PC-9 (cell line): Measurements from ENCODE around the gene DYNC1H1. TPM values are rescaled to one million over a fixed set of nuclear protein-coding genes. Genes with fewer than 3 reads are reported as not detected.

ENCODE experiments used
- BruUV-seq: library from RNA; stranded (reverse); fragments of 400-500 nt; replicated peaks from 2 replicates; lab custom pipeline; 2021; lab: Mats Ljungman, UMichigan
- CTCF ChIA-PET: fragments of 300-600 bp; sonication (Branson Sonifier 250); formaldehyde crosslinking; loops from one replicate; lab custom pipeline; 2022; ENCODE audit warnings: antibody characterized with exemption; lab: Charles Lee
- POLR2A ChIA-PET: fragments of 300-600 bp; sonication (Branson Sonifier 250); formaldehyde crosslinking; loops from one replicate; lab custom pipeline; 2022; ENCODE audit warnings: antibody characterized with exemption; ENCODE audit not compliant: unreplicated experiment; lab: Charles Lee
- DNase-seq, 2 experiments: peaks; one replicate each; pipeline versions ENCODE4 v3.0.0 to v3.0.0-alpha.2; 2015 to 2022; ENCODE audit warnings: mixed read lengths in 1 of 2
- H2AFZ ChIP-seq: fragments of 200-600 bp; sonication (generic); 2 replicates; pipeline ENCODE4 v1.8.1; 2017; ENCODE audit warnings: antibody characterized with exemption
- H3F3A ChIP-seq: fragments of 200-600 bp; sonication (generic); 2 replicates; pipeline ENCODE4 v1.8.1; 2017; ENCODE audit warnings: antibody characterized with exemption, mild to moderate bottlenecking, low read depth; ENCODE audit not compliant: insufficient read depth
- H3K27ac ChIP-seq: fragments of 200-600 bp; sonication (generic); 2 replicates; pipeline ENCODE4 v1.6.1; 2016; ENCODE audit warnings: mixed run types
- H3K27me3 ChIP-seq: fragments of 200-600 bp; sonication (generic); 2 replicates; pipeline ENCODE4 v1.6.1; 2016; ENCODE audit warnings: low read depth, mixed run types; ENCODE audit not compliant: insufficient read depth
- H3K36me3 ChIP-seq: fragments of 200-600 bp; sonication (generic); 2 replicates; pipeline ENCODE4 v1.6.1; 2016; ENCODE audit warnings: low read depth, mixed run types
- H3K4me1 ChIP-seq: fragments of 200-600 bp; sonication (generic); replicated peaks from 2 replicates; pipeline ENCODE4 v1.6.1; 2016; ENCODE audit warnings: mixed run types; ENCODE audit not compliant: insufficient read depth
- H3K4me2 ChIP-seq: fragments of 200-600 bp; sonication (generic); 2 replicates; pipeline ENCODE4 v1.6.1; 2017; ENCODE audit warnings: mixed run types
- H3K4me3 ChIP-seq: fragments of 200-600 bp; sonication (generic); 2 replicates; pipeline ENCODE4 v1.6.1; 2016; ENCODE audit warnings: mixed run types
- H3K79me2 ChIP-seq: fragments of 200-600 bp; sonication (generic); 2 replicates; pipeline ENCODE4 v1.6.1; 2017; ENCODE audit warnings: low read depth, mixed run types
- H3K9me2 ChIP-seq: fragments of 200-600 bp; sonication (generic); 2 replicates; pipeline ENCODE4 v1.8.1; 2017; ENCODE audit warnings: mild to moderate bottlenecking; ENCODE audit not compliant: insufficient read depth
- H3K9me3 ChIP-seq: fragments of 200-600 bp; sonication (generic); 2 replicates; pipeline ENCODE4 v1.8.1; 2016; ENCODE audit warnings: low read depth; ENCODE audit not compliant: insufficient read depth
- H4K20me1 ChIP-seq: fragments of 200-600 bp; sonication (generic); 2 replicates; pipeline ENCODE4 v1.8.1; 2017; ENCODE audit not compliant: insufficient read depth
- EZH2 ChIP-seq: fragments of 200-600 bp; sonication (generic); IDR thresholded peaks from 2 replicates; pipeline ENCODE4 v1.8.0; 2017; ENCODE audit warnings: antibody characterized with exemption, low read depth
- intact Hi-C: fragments of 100-400 bp; cut with micrococcal nuclease; formaldehyde crosslinking; loops from one replicate; pipeline ENCODE4 v1.10.0; 2022; ENCODE audit not compliant: unreplicated experiment
- total RNA-seq: library from RNA; stranded (reverse); gene quantifications from 2 replicates; pipeline ENCODE4 v1.2.3, GENCODE V29; 2021
- TF ChIP-seq, protein P1 (sequence below): fragments of 200-600 bp; sonication (generic); conservative IDR thresholded peaks from 2 replicates; pipeline ENCODE4 v1.6.1; 2017; ENCODE audit warnings: mixed run types, antibody characterized with exemption, mild to moderate bottlenecking, moderate library complexity

Gene DYNC1H1
- total RNA-seq, 1 experiment from 2014 or later = 1,268 TPM

GRCh38 chr14:102089621-102090343, 125.4 kb downstream of the DYNC1H1 start:
- DNase-seq = no peak
- peaks cover 31% of the 10 kb centered on the region for H3K79me2 ChIP-seq
- ChIA-PET CTCF (interaction anchor here (0.7 to 0.8 kb wide), 2 partner anchors 27 to 1515 kb away, joined by 3 to 7 read pairs; no protein-coding TSS in a partner anchor), POLR2A (interaction anchor here (0.6 to 1.0 kb wide), 2 partner anchors 17 to 97 kb away, joined by 4 to 5 read pairs; no protein-coding TSS in a partner anchor)
- no TSS peak for BruUV-seq
- no peak overlapping the region for H3K4me2 ChIP-seq
- peaks cover 15% of the 10 kb centered on the region for H4K20me1 ChIP-seq
- TF ChIP-seq, protein P1, sequence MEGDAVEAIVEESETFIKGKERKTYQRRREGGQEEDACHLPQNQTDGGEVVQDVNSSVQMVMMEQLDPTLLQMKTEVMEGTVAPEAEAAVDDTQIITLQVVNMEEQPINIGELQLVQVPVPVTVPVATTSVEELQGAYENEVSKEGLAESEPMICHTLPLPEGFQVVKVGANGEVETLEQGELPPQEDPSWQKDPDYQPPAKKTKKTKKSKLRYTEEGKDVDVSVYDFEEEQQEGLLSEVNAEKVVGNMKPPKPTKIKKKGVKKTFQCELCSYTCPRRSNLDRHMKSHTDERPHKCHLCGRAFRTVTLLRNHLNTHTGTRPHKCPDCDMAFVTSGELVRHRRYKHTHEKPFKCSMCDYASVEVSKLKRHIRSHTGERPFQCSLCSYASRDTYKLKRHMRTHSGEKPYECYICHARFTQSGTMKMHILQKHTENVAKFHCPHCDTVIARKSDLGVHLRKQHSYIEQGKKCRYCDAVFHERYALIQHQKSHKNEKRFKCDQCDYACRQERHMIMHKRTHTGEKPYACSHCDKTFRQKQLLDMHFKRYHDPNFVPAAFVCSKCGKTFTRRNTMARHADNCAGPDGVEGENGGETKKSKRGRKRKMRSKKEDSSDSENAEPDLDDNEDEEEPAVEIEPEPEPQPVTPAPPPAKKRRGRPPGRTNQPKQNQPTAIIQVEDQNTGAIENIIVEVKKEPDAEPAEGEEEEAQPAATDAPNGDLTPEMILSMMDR = no peak
- no peak for TF ChIP-seq EZH2
- H3K27me3 ChIP-seq = no peaks in the 10 kb centered on the region
- no peaks in the 10 kb centered on the region for H3K9me2 ChIP-seq
- H3K9me3 ChIP-seq = no peaks in the 10 kb centered on the region
- H2AFZ ChIP-seq = no peak overlapping the region
- no peak overlapping the region for H3K27ac ChIP-seq
- H3K4me1 ChIP-seq = peaks cover 15% of the 10 kb centered on the region
- H3K36me3 ChIP-seq = peaks cover 15% of the 10 kb centered on the region
- peaks cover 21% of the 10 kb centered on the region for H3F3A ChIP-seq
- H3K4me3 ChIP-seq = no peak overlapping the region
- intact Hi-C loops = loop anchor here (2.0 to 10.0 kb wide), 2 partner anchors 35 to 1245 kb away; partner anchors contain the start of gene EIF5

DNA sequence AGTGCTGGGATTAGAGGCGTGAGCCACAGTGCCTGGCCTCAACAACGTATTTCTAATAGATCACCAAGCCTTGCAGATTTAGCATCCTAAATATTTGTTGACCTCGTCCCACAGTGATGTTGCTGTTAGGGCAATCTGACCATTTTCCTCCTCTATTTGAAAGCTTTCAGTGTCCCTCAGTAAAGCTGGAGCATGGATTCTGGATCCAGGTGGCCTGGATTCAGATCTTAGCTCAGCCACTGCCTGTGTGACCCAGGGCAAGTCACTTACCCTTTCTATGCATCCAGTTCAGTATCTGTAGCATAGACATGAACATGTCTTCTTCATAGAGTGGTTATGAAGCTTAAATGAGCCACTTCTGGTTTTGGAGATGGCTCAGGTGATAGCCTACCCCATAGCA, 126.3 kb downstream of the DYNC1H1 start:
- CTCF ChIA-PET = interaction anchor here (0.7 kb wide), 1 partner anchor 48 kb away, joined by 4 read pairs; no protein-coding TSS in a partner anchor
- no peak for DNase-seq
- H3K9me3 ChIP-seq = no peaks in the 10 kb centered on the region
- H3K4me3 ChIP-seq = no peak overlapping the region
- H3K4me1 ChIP-seq = peaks cover 15% of the 10 kb centered on the region
- H2AFZ ChIP-seq = no peak overlapping the region
- H3K4me2 ChIP-seq = no peak overlapping the region
- intact Hi-C loops = no loop called here
- peaks cover 6% of the 10 kb centered on the region for H4K20me1 ChIP-seq
- peaks cover 12% of the 10 kb centered on the region for H3F3A ChIP-seq
- no peaks in the 10 kb centered on the region for H3K27me3 ChIP-seq
- no TSS peak for BruUV-seq
- H3K36me3 ChIP-seq = peaks cover 6% of the 10 kb centered on the region
- POLR2A ChIA-PET = interaction anchor here (1.0 kb wide), 1 partner anchor 18 kb away, joined by 5 read pairs; no protein-coding TSS in a partner anchor
- H3K9me2 ChIP-seq = no peaks in the 10 kb centered on the region
- no peak overlapping the region for H3K27ac ChIP-seq
- TF ChIP-seq, protein P1 = no peak
- TF ChIP-seq EZH2 = no peak
- peaks cover 21% of the 10 kb centered on the region for H3K79me2 ChIP-seq

DNA sequence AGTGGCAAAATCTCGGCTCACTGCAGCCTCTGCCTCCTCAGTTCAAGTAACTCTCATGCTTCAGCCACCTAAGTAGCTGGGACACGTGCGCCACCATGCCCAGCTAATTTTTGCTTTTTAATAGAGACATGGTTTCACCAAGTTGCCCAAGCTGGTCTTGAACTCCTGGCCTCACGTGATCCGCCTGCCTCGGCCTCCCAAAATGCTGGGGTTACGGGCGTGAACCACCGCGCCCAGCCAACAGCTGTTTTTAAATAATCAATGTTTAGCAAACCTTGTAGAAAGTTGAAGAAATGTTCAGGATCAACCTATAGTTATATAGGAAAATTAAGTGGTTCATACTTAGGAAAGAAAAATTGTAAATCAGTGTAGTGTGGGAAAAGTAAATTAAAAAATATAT, 128.4 kb downstream of the DYNC1H1 start:
- no peak overlapping the region for H3K27ac ChIP-seq
- H3K4me1 ChIP-seq = peaks cover 36% of the 10 kb centered on the region
- TF ChIP-seq EZH2 = no peak
- TF ChIP-seq, protein P1 = no peak
- intact Hi-C loops = no loop called here
- H4K20me1 ChIP-seq = no peaks in the 10 kb centered on the region
- H2AFZ ChIP-seq = no peak overlapping the region
- H3K36me3 ChIP-seq = no peaks in the 10 kb centered on the region
- ChIA-PET POLR2A (interaction anchor here (0.6 kb wide), 4 partner anchors 73 to 843 kb away, joined by 4 to 8 read pairs (median 6); no protein-coding TSS in a partner anchor), CTCF (no interaction called here)
- H3K27me3 ChIP-seq = no peaks in the 10 kb centered on the region
- BruUV-seq = no TSS peak
- no peak overlapping the region for H3K4me2 ChIP-seq
- no peaks in the 10 kb centered on the region for H3K9me2 ChIP-seq
- no peak overlapping the region for H3K4me3 ChIP-seq
- no peaks in the 10 kb centered on the region for H3K9me3 ChIP-seq
- H3K79me2 ChIP-seq = peaks cover 11% of the 10 kb centered on the region
- DNase-seq = no peak
- peaks cover 16% of the 10 kb centered on the region for H3F3A ChIP-seq
